Measurements from ENCODE around the gene ZNF236. TPM values are rescaled to one million over a fixed set of nuclear protein-coding genes. Genes with fewer than 3 reads are reported as not detected.

Gene ZNF236
- total and polyA plus RNA-seq, 2 donors (not counting 3 experiments of a cell fraction or from before 2014, with no cell fraction given), result 4.5 to 14.7 TPM

DNA sequence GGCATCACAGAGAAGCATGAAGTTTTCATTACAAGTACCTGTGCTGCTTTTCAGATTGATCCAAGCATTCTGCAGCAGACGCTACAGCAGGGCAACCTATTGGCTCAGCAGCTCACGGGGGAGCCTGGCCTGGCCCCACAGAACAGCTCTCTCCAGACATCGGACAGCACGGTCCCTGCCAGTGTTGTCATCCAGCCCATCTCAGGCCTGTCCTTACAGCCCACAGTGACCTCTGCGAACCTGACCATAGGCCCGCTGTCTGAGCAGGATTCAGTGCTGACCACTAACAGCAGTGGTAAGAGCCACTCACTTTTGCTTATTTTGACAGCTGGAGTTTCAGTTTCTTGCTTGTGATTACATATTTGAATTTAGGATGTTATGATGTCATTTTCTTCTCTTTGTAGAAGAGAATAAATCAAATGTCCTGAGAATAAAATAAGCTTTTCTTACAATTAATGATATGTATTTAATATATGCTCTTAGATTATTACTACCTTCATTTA lies 104.9 kb downstream of the ZNF236 start:
- H3K9me3 ChIP-seq (replicated peaks; ENCODE audit: control insufficient read depth, insufficient read depth, low read length), result no peaks in the 10 kb centered on the region
- H4K20me1 ChIP-seq (replicated peaks; ENCODE audit: control insufficient read depth, extremely low read depth, insufficient read depth, low read length), result no peaks in the 10 kb centered on the region
- no peak for FAIRE-seq
- intact Hi-C loops (cut with micrococcal nuclease) (no loop called here), dilution Hi-C loops (cut with MboI; ENCODE audit: extremely low pct_ligation_motif_present, low sequenced_read_pairs) (no loop called here)
- DNase-seq (ENCODE audit: low read depth, low spot score), result no peak
- BruUV-seq (replicated peaks), result no TSS peak
- H3K36me3 ChIP-seq (ENCODE audit: control insufficient read depth in 2 of 2, extremely low read depth in 1 of 2, insufficient read depth in 2 of 2, low read length in 2 of 2), result peaks cover 3 to 16% of the 10 kb centered on the region in 2 experiments
- H2AFZ ChIP-seq (ENCODE audit: low read depth, low read length), result no peak overlapping the region
- no peak overlapping the region for H3K27ac ChIP-seq (ENCODE audit: insufficient read depth, low read depth, low read length)
- ChIA-PET CTCF (no interaction called here), POLR2A (no interaction called here)
- H3K9ac ChIP-seq (replicated peaks; ENCODE audit: extremely low read depth, insufficient read depth, low read length), result no peak overlapping the region
- H3K27me3 ChIP-seq (ENCODE audit: control insufficient read depth in 2 of 2, insufficient read depth in 2 of 2, low read length in 2 of 2), result no peaks in the 10 kb centered on the region
- no peak overlapping the region for H3K4me3 ChIP-seq (replicated peaks in 1 of 3; ENCODE audit: insufficient read depth in 1 of 3, low read depth in 1 of 3, low read length in 3 of 3)
- no peak for TF ChIP-seq GATA2 (IDR thresholded peaks at IDR 0.05; ENCODE audit: insufficient read depth, insufficient read length, low read depth, low read length)
- TF ChIP-seq, protein P1, sequence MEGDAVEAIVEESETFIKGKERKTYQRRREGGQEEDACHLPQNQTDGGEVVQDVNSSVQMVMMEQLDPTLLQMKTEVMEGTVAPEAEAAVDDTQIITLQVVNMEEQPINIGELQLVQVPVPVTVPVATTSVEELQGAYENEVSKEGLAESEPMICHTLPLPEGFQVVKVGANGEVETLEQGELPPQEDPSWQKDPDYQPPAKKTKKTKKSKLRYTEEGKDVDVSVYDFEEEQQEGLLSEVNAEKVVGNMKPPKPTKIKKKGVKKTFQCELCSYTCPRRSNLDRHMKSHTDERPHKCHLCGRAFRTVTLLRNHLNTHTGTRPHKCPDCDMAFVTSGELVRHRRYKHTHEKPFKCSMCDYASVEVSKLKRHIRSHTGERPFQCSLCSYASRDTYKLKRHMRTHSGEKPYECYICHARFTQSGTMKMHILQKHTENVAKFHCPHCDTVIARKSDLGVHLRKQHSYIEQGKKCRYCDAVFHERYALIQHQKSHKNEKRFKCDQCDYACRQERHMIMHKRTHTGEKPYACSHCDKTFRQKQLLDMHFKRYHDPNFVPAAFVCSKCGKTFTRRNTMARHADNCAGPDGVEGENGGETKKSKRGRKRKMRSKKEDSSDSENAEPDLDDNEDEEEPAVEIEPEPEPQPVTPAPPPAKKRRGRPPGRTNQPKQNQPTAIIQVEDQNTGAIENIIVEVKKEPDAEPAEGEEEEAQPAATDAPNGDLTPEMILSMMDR (IDR thresholded peaks at IDR 0.05; ENCODE audit: extremely low read depth in 1 of 2, insufficient read depth in 1 of 2, low read depth in 1 of 2, low read length in 2 of 2), result no peak
- no peak for TF ChIP-seq MYC (IDR thresholded peaks at IDR 0.05; ENCODE audit: low read depth, low read length)
- TF ChIP-seq JUN (IDR thresholded peaks at IDR 0.05; ENCODE audit: borderline replicate concordance, insufficient read depth, insufficient read length, low read depth), result no peak
- TF ChIP-seq POLR2A (IDR thresholded peaks at IDR 0.05; ENCODE audit: low read depth, low read length), result no peak
- no peak for TF ChIP-seq EZH2 (IDR thresholded peaks at IDR 0.05; ENCODE audit: borderline replicate concordance, low read depth, low read length, severe bottlenecking)
- TF ChIP-seq POLR2AphosphoS5 (IDR thresholded peaks at IDR 0.05; ENCODE audit: insufficient read depth, low read depth, low read length), result no peak
- TF ChIP-seq FOS (IDR thresholded peaks at IDR 0.05; ENCODE audit: borderline replicate concordance, insufficient read depth, low read length), result no peak
- no peak for TF ChIP-seq MAX (IDR thresholded peaks at IDR 0.05; ENCODE audit: insufficient read depth, insufficient read length)
- H3K4me2 ChIP-seq (ENCODE audit: insufficient read depth, low read length), result no peak overlapping the region
- no peaks in the 10 kb centered on the region for H3K9me1 ChIP-seq (replicated peaks; ENCODE audit: control insufficient read depth, extremely low read depth, insufficient read depth, low read length)
- no peaks in the 10 kb centered on the region for H3K79me2 ChIP-seq (ENCODE audit: control insufficient read depth, insufficient read depth, low read length)
- no peaks in the 10 kb centered on the region for H3K4me1 ChIP-seq (ENCODE audit: control insufficient read depth, extremely low read depth, insufficient read depth, low read length)

Measured in endothelial cell of umbilical vein (primary cell).